ENCODE measurements around the gene TCP11X1. TPM values are rescaled to one million over a fixed set of nuclear protein-coding genes. Genes with fewer than 3 reads are reported as not detected.
"Not testable (repeated sequence)": the region's sequence is repeated elsewhere in the genome, so short reads cannot be mapped to it uniquely, and the experiment has no call there.

The TCP11X1 gene
- total RNA-seq: not detected in 2 replicates
- not detected in 2 replicates for polyA plus RNA-seq

DNA sequence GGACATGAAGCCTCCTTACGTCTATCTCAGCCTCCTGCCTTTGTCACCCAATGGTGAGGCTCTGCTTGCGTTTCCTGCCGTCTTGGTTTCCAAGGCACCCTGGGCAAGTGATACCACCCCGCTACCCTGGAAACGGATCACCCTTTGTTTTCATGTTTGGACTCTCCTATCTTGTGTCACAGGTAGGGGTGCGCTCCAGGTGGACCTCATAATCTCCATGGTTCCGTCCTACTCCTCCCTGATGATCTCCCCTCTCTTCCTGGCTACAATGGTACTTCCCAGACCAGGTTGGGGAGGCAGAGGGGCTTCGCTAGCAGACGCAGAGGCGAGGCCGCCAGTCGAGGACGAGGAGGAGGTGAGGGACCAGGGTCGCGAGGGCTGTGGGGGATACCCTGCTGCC lies at the start of gene TCP11X1:
TCP11X1 (plus strand) TSS at position 316 of the 400 bp plus-strand sequence.
- H3K4me3 ChIP-seq; H3K9me3 ChIP-seq (ENCODE audit: low read depth); DNase-seq (ENCODE audit: low read depth in 1 of 2, low spot score in 1 of 2); H3K27me3 ChIP-seq; H3K36me3 ChIP-seq; H3K27ac ChIP-seq; H3K4me1 ChIP-seq (ENCODE audit: low read depth): not testable (repeated sequence)

- no peaks in the 10 kb centered on the region for H3K36me3 ChIP-seq
Measured at GRCh38 chrX:102185967-102186720, 29.0 kb upstream of the TCP11X1 start.

GRCh38 chrX:102207940-102208339 lies 7.2 kb upstream of the TCP11X1 start:
- not testable (repeated sequence) for H3K9me3 ChIP-seq (ENCODE audit: low read depth); DNase-seq (ENCODE audit: low read depth in 1 of 2, low spot score in 1 of 2); H3K27ac ChIP-seq; H3K27me3 ChIP-seq; H3K4me3 ChIP-seq; H3K4me1 ChIP-seq (ENCODE audit: low read depth); H3K36me3 ChIP-seq

More at GRCh38 chrX:102185967-102186720, 29.0 kb upstream of the TCP11X1 start:
- Histone ChIP-seq H3K9me3 (ENCODE audit: low read depth) (no peaks in the 10 kb centered on the region), H3K4me3 (no peak overlapping the region), H3K27me3 (no peaks in the 10 kb centered on the region), H3K4me1 (ENCODE audit: low read depth) (no peaks in the 10 kb centered on the region), H3K27ac (no peak overlapping the region)
- no peak for DNase-seq (ENCODE audit: low read depth in 1 of 2, low spot score in 1 of 2)
- no peak for TF ChIP-seq CTCF (IDR thresholded peaks at IDR 0.05; ENCODE audit: low read depth, low read length)

- H3K9me3 ChIP-seq (ENCODE audit: low read depth); H3K36me3 ChIP-seq; H3K27me3 ChIP-seq; H3K4me3 ChIP-seq; DNase-seq (ENCODE audit: low read depth in 1 of 2, low spot score in 1 of 2); H3K4me1 ChIP-seq (ENCODE audit: low read depth); H3K27ac ChIP-seq: not testable (repeated sequence)
Measured at GRCh38 chrX:102216497-102216896, 1.4 kb downstream of the TCP11X1 start.

- H3K36me3 ChIP-seq; H3K27me3 ChIP-seq; H3K4me1 ChIP-seq (ENCODE audit: low read depth); H3K4me3 ChIP-seq; H3K9me3 ChIP-seq (ENCODE audit: low read depth); DNase-seq (ENCODE audit: low read depth in 1 of 2, low spot score in 1 of 2); H3K27ac ChIP-seq: not testable (repeated sequence)
Measured at GRCh38 chrX:102235678-102236077, 20.6 kb downstream of the TCP11X1 start.

- not testable (repeated sequence) for H3K36me3 ChIP-seq; H3K9me3 ChIP-seq (ENCODE audit: low read depth); H3K27ac ChIP-seq; H3K27me3 ChIP-seq; H3K4me1 ChIP-seq (ENCODE audit: low read depth); DNase-seq (ENCODE audit: low read depth in 1 of 2, low spot score in 1 of 2); H3K4me3 ChIP-seq
Measured at GRCh38 chrX:102240265-102240664, 25.2 kb downstream of the TCP11X1 start.

DNA sequence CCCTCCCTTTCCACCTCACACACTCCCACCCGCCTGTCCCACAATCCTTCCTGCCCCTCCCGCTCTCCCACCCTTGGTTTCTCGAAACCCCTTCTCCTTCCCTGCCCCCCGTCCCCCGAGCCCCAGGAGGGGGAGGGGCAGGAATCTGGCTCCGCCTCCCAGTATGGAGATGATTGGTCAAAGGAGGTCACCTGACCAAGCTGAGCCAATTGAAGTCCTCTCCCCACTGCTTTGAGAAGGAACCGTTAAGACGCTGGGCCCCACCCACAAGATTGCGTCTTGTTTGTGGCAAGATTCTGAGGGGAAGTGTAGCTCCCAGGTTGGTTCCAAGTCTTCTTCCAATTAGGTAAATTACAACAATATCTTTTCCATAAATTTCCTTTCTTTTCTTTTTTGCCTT lies 31.8 kb downstream of the TCP11X1 start, which contains the start of gene NXF2:
NXF2 (plus strand) TSS at position 275 of the 400 bp plus-strand sequence. CDS start 59,912 bp downstream, outside the sequence.
- H3K27ac ChIP-seq; H3K4me3 ChIP-seq; H3K27me3 ChIP-seq; DNase-seq (ENCODE audit: low read depth in 1 of 2, low spot score in 1 of 2); H3K9me3 ChIP-seq (ENCODE audit: low read depth); H3K4me1 ChIP-seq (ENCODE audit: low read depth); H3K36me3 ChIP-seq: not testable (repeated sequence)

DNA sequence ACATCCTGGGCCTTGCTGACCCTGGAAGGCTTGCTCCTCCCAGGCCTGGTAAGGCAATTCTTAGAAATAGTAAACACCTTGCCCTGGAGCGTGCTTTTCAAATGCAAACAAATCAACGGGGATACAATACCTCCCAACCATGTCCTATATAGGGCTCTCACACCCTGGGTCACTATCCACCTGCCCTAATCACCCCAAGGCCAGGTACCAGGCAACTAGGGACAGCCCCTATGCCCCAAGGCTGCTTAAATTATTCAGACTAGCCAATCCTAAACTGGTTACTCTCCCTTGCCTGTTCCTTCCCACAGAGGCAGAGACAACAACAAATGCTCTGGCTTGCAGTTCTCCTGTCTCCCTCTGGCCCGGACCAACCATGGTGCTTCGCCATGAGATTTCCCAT lies 57.1 kb downstream of the TCP11X1 start:
- H3K9me3 ChIP-seq (ENCODE audit: low read depth); H3K36me3 ChIP-seq; H3K27me3 ChIP-seq; H3K27ac ChIP-seq; H3K4me1 ChIP-seq (ENCODE audit: low read depth); DNase-seq (ENCODE audit: low read depth in 1 of 2, low spot score in 1 of 2); H3K4me3 ChIP-seq: not testable (repeated sequence)

Other genes starting within 250 kb of the TCP11X1 start
- gene TCEAL2, start 89.6 kb upstream of the TCP11X1 start, total RNA-seq: 1.2 and 2.4 TPM in 2 replicates
- gene TCEAL2, start 89.6 kb upstream of the TCP11X1 start, polyA plus RNA-seq: 4.5 and 6.4 TPM in 2 replicates
- gene TCEAL6, start 72.8 kb upstream of the TCP11X1 start, total RNA-seq: not detected in 2 replicates
- gene TCEAL6, start 72.8 kb upstream of the TCP11X1 start, polyA plus RNA-seq: not detected in 2 replicates
- gene BEX5, start 59.3 kb upstream of the TCP11X1 start, total RNA-seq: 6.3 and 10.6 TPM in 2 replicates
- 7.3 and 10.3 TPM in 2 replicates for gene BEX5, start 59.3 kb upstream of the TCP11X1 start, polyA plus RNA-seq
- gene NXF2, start 31.9 kb downstream of the TCP11X1 start, total RNA-seq: not detected in 2 replicates
- 0.12 TPM in 1 of 2 replicates, not detected in the other for gene NXF2, start 31.9 kb downstream of the TCP11X1 start, polyA plus RNA-seq
- gene NXF2B, start 224.7 kb downstream of the TCP11X1 start, total RNA-seq: not detected in 2 replicates
- 0.23 TPM in 1 of 2 replicates, not detected in the other for gene NXF2B, start 224.7 kb downstream of the TCP11X1 start, polyA plus RNA-seq